Mesendoderm (in vitro differentiated cells): ENCODE data around the gene CGNL1.

Source experiments
- DNase-seq: peaks from one replicate; pipeline ENCODE4 v3.0.0; 2013
- H2AK5ac ChIP-seq: 2 replicates; pipeline ENCODE4 v1.6.1; 2013; ENCODE audit warnings: low read length, inconsistent platforms
- H2BK120ac ChIP-seq: 2 replicates; pipeline ENCODE4 v1.6.1; 2013; ENCODE audit warnings: low read depth, mild to moderate bottlenecking, low read length, moderate library complexity, mixed read lengths
- H2BK15ac ChIP-seq: replicated peaks from 2 replicates; pipeline ENCODE4 v1.6.1; 2013; ENCODE audit warnings: low read depth, mild to moderate bottlenecking, moderate library complexity
- H2BK5ac ChIP-seq: 2 replicates; pipeline ENCODE4 v1.6.1; 2013; ENCODE audit warnings: low read length, inconsistent platforms
- H3K18ac ChIP-seq: 2 replicates; pipeline ENCODE4 v1.6.1; 2013; ENCODE audit warnings: mild to moderate bottlenecking, low read length, mixed read lengths
- H3K23ac ChIP-seq: one replicate; pipeline ENCODE4 v1.6.1; 2013; ENCODE audit warnings: low read length
- H3K27ac ChIP-seq: 2 replicates; pipeline ENCODE4 v1.5.1; 2013; ENCODE audit warnings: low read depth, mild to moderate bottlenecking, inconsistent platforms, low read length, moderate library complexity
- H3K27me3 ChIP-seq: 2 replicates; pipeline ENCODE4 v1.6.1; 2013; ENCODE audit warnings: low read length, control low read depth, mild to moderate bottlenecking, inconsistent platforms; ENCODE audit not compliant: insufficient read depth, poor library complexity
- H3K36me3 ChIP-seq: 2 replicates; pipeline ENCODE4 v1.6.1; 2013; ENCODE audit warnings: low read length, inconsistent platforms; ENCODE audit not compliant: control insufficient read depth, insufficient read depth
- H3K4ac ChIP-seq: one replicate; pipeline ENCODE4 v1.6.1; 2013; ENCODE audit warnings: low read depth, mild to moderate bottlenecking, low read length, moderate library complexity
- H3K4me1 ChIP-seq: 2 replicates; pipeline ENCODE4 v1.6.1; 2013; ENCODE audit warnings: low read depth, low read length, inconsistent platforms; ENCODE audit not compliant: control insufficient read depth
- H3K4me2 ChIP-seq: 2 replicates; pipeline ENCODE4 v1.6.1; 2013; ENCODE audit warnings: low read length
- H3K4me3 ChIP-seq: 2 replicates; pipeline ENCODE4 v1.5.1; 2013; ENCODE audit warnings: mild to moderate bottlenecking, low read length
- H3K56ac ChIP-seq: one replicate; pipeline ENCODE4 v1.6.1; 2013; ENCODE audit warnings: low read length
- H3K79me1 ChIP-seq: 2 replicates; pipeline ENCODE4 v1.6.1; 2013; ENCODE audit warnings: low read length, inconsistent platforms
- H3K79me2 ChIP-seq: 2 replicates; pipeline ENCODE4 v1.6.1; 2013; ENCODE audit warnings: mild to moderate bottlenecking, low read length; ENCODE audit not compliant: control insufficient read depth, insufficient read depth
- H3K9ac ChIP-seq: 2 replicates; pipeline ENCODE4 v1.6.1; 2013; ENCODE audit warnings: low read length, inconsistent platforms
- H4K5ac ChIP-seq: one replicate; pipeline ENCODE4 v1.6.1; 2013; ENCODE audit warnings: low read length
- H4K8ac ChIP-seq: one replicate; pipeline ENCODE4 v1.6.1; 2013; ENCODE audit warnings: low read depth, mild to moderate bottlenecking, control low read depth, low read length, moderate library complexity
- WGBS: extraction: QIAGEN DNeasy Blood & Tissue Kit; methylation state at CpG from one replicate; pipeline ENCODE4 v1.1.7; 2013; ENCODE audit warnings: low lambda C conversion rate, missing lambda C conversion rate; ENCODE audit not compliant: insufficient coverage; ENCODE audit errors: extremely low coverage; 5-methylcytosine and 5-hydroxymethylcytosine counted together

The CGNL1 gene

DNA sequence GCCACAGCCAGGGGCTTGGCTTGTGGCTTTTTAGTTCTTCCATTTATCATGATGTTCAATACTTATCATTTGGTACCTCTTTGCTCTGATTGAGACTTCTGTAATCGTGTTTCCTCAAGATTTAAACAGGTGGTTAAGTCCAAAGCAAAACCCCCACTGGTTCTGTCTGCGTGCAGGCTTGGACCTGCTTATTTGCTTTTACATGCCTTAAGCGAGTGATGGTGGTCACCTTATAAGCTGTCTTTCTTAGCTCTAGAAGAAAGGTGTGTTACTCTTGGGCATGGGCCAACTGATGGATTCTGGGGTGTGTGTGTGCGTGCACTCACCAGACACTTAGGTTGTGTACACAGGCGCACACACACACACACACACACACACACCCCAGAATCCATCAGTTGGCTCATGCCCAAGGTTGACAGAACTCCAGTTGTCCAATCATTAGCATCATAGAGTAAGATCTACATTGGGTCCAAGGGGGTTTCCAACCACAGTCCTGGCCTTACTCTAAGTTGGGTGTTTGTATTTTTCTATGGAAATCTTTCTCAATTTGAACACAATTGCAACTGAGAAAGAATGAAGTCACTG, 216.6 kb downstream of the CGNL1 start:
- Histone ChIP-seq H3K79me1 (no peaks in the 10 kb centered on the region), H3K4me1 (no peaks in the 10 kb centered on the region), H3K18ac (no peak overlapping the region), H3K9ac (no peak overlapping the region), H3K4me3 (no peak overlapping the region), H2BK5ac (no peak overlapping the region), H3K79me2 (no peaks in the 10 kb centered on the region), H3K56ac (no peak overlapping the region), H4K5ac (no peak overlapping the region), H3K27me3 (no peaks in the 10 kb centered on the region), H4K8ac (no peak overlapping the region), H3K27ac (no peak overlapping the region), H2BK120ac (no peak overlapping the region), H3K36me3 (no peaks in the 10 kb centered on the region), H3K4me2 (no peak overlapping the region), H3K4ac (no peak overlapping the region), H2BK15ac (no peak overlapping the region), H2AK5ac (no peak overlapping the region), H3K23ac (no peak overlapping the region)
- DNase-seq, result no peak
- no CpG with 5 or more reads among the region's 5 CpGs for WGBS

DNA sequence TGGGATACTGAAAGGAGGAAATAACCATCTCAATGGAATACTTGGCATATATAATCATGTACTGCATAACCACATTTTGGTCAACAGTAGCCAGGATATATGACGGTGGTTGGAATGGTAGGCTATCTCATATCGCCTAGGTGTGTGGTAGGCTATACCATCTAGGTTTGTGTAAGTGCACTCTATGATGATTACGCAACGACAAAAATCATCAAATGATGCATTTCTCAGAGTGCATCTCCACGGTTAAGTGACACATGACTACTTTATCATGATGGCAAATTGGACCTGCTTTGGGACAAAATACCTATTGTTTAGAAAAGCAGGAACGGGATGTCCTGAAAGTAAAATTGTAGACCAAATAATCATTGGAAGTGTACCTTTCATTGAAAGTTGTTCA, 218.2 kb downstream of the CGNL1 start:
- Histone ChIP-seq H4K8ac (no peak overlapping the region), H3K79me1 (no peaks in the 10 kb centered on the region), H3K27ac (no peak overlapping the region), H3K9ac (no peak overlapping the region), H4K5ac (no peak overlapping the region), H3K4me3 (no peak overlapping the region), H3K18ac (no peak overlapping the region), H2BK120ac (no peak overlapping the region), H2BK5ac (no peak overlapping the region), H3K4me1 (no peaks in the 10 kb centered on the region), H3K4me2 (no peak overlapping the region), H3K36me3 (no peaks in the 10 kb centered on the region), H3K56ac (no peak overlapping the region), H3K23ac (no peak overlapping the region), H3K27me3 (no peaks in the 10 kb centered on the region), H3K79me2 (no peaks in the 10 kb centered on the region), H2AK5ac (no peak overlapping the region), H3K4ac (no peak overlapping the region), H2BK15ac (no peak overlapping the region)
- no CpG with 5 or more reads among the region's 6 CpGs for WGBS
- no peak for DNase-seq

DNA sequence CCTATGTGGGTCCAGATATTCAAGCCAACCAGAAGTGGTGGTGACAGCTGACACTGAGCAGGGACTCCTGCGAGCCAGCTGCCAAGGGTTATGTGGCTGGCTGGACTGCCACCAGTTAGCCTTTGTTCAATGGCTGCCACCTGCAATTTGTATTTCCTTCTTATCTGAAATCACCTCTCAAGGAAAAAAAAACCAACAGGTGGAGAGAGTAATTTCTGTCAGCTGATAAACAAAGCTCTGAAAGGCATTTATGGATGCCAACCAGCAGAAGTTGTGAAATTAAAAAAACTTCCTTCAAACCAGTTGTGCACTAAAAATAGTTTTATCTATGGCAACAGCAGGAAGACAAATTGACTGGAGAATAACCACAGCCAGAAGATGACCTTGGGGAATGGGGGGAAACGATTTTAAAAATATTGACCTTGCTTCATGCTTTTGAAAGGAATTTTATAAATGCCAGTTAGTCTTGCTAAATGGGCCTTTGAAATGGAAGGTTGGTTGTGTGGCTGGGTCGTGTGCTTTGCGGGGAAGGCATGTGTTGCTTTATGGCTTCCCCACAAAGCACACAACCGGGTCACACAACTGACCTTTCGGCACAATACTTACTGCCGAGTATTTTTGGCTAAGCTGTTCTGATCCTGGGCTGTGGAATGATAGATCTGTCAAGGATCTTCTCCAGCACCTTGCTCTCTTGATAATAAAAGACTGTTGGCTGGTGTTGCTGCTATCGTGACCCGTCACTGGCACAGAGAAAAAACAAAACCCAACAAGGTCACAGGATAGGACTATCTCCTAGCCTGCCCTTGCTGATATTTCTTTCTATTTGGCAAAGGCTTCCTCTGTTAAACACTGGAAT, 218.9 kb downstream of the CGNL1 start:
- Histone ChIP-seq H3K79me1 (no peaks in the 10 kb centered on the region), H3K4me3 (no peak overlapping the region), H3K4me2 (no peak overlapping the region), H2BK15ac (no peak overlapping the region), H2AK5ac (no peak overlapping the region), H3K23ac (no peak overlapping the region), H3K27ac (no peak overlapping the region), H3K27me3 (no peaks in the 10 kb centered on the region), H3K56ac (no peak overlapping the region), H2BK5ac (no peak overlapping the region), H3K18ac (no peak overlapping the region), H4K5ac (no peak overlapping the region), H3K4ac (no peak overlapping the region), H2BK120ac (no peak overlapping the region), H3K79me2 (no peaks in the 10 kb centered on the region), H3K4me1 (no peaks in the 10 kb centered on the region), H3K36me3 (no peaks in the 10 kb centered on the region), H4K8ac (no peak overlapping the region), H3K9ac (no peak overlapping the region)
- no CpG with 5 or more reads among the region's 9 CpGs for WGBS
- DNase-seq, result no peak

DNA sequence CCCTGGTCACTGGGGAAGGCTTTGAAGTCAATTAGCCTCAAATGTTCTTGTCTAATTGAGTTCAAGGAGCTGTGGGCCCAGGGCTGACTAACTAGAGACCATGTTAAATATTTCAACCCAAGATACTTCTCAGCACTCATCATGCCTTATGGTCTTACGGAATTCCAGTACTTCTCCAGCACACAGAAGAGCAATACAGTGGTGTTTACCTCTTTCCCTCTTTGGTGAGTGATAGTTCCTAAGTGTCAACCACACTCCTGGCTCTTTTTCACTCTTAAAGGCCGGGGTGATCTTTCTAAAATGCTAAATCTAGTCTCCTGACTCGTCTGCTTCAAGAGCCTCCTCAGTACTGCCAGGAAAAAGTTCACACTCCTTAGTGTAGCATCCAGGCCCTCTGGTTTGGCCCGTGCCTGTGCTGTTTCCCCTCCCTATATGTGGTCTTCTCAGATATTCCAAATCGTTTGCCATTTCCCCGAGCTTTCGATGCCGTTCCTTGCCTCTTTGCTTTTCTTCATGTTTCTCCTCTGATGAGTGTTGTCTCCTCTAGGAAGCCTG, 220.1 kb downstream of the CGNL1 start:
- H3K27ac ChIP-seq, result no peak overlapping the region
- H3K23ac ChIP-seq, result no peak overlapping the region
- H3K4me3 ChIP-seq, result no peak overlapping the region
- H2BK120ac ChIP-seq, result no peak overlapping the region
- WGBS, result no CpG with 5 or more reads among the region's 8 CpGs
- H4K5ac ChIP-seq, result no peak overlapping the region
- no peak overlapping the region for H3K56ac ChIP-seq
- no peaks in the 10 kb centered on the region for H3K4me1 ChIP-seq
- no peak overlapping the region for H2BK15ac ChIP-seq
- H4K8ac ChIP-seq, result no peak overlapping the region
- no peak overlapping the region for H2AK5ac ChIP-seq
- H3K4me2 ChIP-seq, result no peak overlapping the region
- H3K4ac ChIP-seq, result no peak overlapping the region
- H3K79me2 ChIP-seq, result no peaks in the 10 kb centered on the region
- H3K36me3 ChIP-seq, result no peaks in the 10 kb centered on the region
- H2BK5ac ChIP-seq, result no peak overlapping the region
- H3K18ac ChIP-seq, result no peak overlapping the region
- H3K27me3 ChIP-seq, result no peaks in the 10 kb centered on the region
- DNase-seq, result no peak
- H3K9ac ChIP-seq, result no peak overlapping the region
- H3K79me1 ChIP-seq, result no peaks in the 10 kb centered on the region

DNA sequence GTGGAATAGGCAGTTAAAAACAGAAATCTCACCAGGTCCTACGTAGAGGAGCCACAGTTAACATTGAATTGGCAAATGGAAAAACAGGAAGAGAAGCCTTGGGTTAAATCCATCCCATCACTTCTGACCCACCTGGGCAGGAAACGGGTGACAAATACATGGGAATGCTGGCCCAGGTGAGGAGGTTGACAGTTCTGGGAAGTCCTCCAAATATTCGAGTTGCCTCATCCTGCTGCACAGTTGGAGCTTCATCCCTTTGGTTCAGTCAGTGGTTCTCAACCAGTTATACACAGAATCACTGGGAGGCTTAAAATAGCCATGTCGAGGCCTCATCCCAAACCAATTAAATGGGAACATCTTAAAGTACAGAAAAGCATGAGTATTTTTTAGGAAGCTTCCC, 220.7 kb downstream of the CGNL1 start:
- H3K4me2 ChIP-seq, result no peak overlapping the region
- H3K79me1 ChIP-seq, result no peaks in the 10 kb centered on the region
- no peak overlapping the region for H3K23ac ChIP-seq
- no peak overlapping the region for H2BK120ac ChIP-seq
- H3K4ac ChIP-seq, result no peak overlapping the region
- no CpG with 5 or more reads among the region's 4 CpGs for WGBS
- no peak overlapping the region for H3K18ac ChIP-seq
- no peaks in the 10 kb centered on the region for H3K79me2 ChIP-seq
- no peak overlapping the region for H3K4me3 ChIP-seq
- no peaks in the 10 kb centered on the region for H3K4me1 ChIP-seq
- H2BK15ac ChIP-seq, result no peak overlapping the region
- DNase-seq, result no peak
- H3K27me3 ChIP-seq, result no peaks in the 10 kb centered on the region
- no peak overlapping the region for H4K8ac ChIP-seq
- H3K36me3 ChIP-seq, result no peaks in the 10 kb centered on the region
- H4K5ac ChIP-seq, result no peak overlapping the region
- no peak overlapping the region for H2AK5ac ChIP-seq
- no peak overlapping the region for H3K9ac ChIP-seq
- no peak overlapping the region for H3K27ac ChIP-seq
- H2BK5ac ChIP-seq, result no peak overlapping the region
- no peak overlapping the region for H3K56ac ChIP-seq
